GM23338 (cell line): Measurements from ENCODE around the gene CPLX1. TPM values are rescaled to one million over a fixed set of nuclear protein-coding genes. Genes with fewer than 3 reads are reported as not detected.

ENCODE experiments used
- ATAC-seq: fragments of 200-7000 bp; cut with Tn5 transposase; 3 replicates; pipeline ENCODE4 v1.9.1; 2020
- DNase-seq: peaks from one replicate; pipeline ENCODE4 v3.0.0-alpha.2; 2015; ENCODE audit warnings: low spot score
- H2AFZ ChIP-seq: fragments of 200-600 bp; sonication (generic); 2 replicates; pipeline ENCODE4 v1.8.0; 2016; ENCODE audit warnings: antibody characterized with exemption, mild to moderate bottlenecking, moderate library complexity
- H3F3A ChIP-seq: fragments of 200-600 bp; sonication (generic); replicated peaks from 2 replicates; pipeline ENCODE4 v1.8.0; 2017; ENCODE audit warnings: antibody characterized with exemption, mixed run types, low read depth
- H3K27ac ChIP-seq: fragments of 200-600 bp; sonication (generic); 2 replicates; pipeline ENCODE4 v1.6.1; 2016; ENCODE audit warnings: low read depth
- H3K27me3 ChIP-seq: fragments of 200-600 bp; sonication (generic); 2 replicates; pipeline ENCODE4 v1.8.0; 2016; ENCODE audit warnings: mild to moderate bottlenecking, mixed run types, moderate library complexity; ENCODE audit not compliant: insufficient read depth
- H3K36me3 ChIP-seq: fragments of 200-600 bp; sonication (generic); 2 replicates; pipeline ENCODE4 v1.8.0; 2016; ENCODE audit warnings: mild to moderate bottlenecking; ENCODE audit not compliant: insufficient read depth
- H3K4me1 ChIP-seq: fragments of 200-600 bp; sonication (generic); 2 replicates; pipeline ENCODE4 v1.8.0; 2016; ENCODE audit warnings: mild to moderate bottlenecking, moderate library complexity; ENCODE audit not compliant: insufficient read depth
- H3K4me2 ChIP-seq: fragments of 200-600 bp; sonication (generic); 2 replicates; pipeline ENCODE4 v1.7.1; 2017; ENCODE audit warnings: mixed run types
- H3K4me3 ChIP-seq: fragments of 200-600 bp; sonication (generic); 2 replicates; pipeline ENCODE4 v1.6.1; 2016; ENCODE audit warnings: mixed run types
- H3K79me2 ChIP-seq: fragments of 200-600 bp; sonication (generic); replicated peaks from 2 replicates; pipeline ENCODE4 v1.8.0; 2017; ENCODE audit warnings: mild to moderate bottlenecking; ENCODE audit not compliant: insufficient read depth
- H3K9me2 ChIP-seq: fragments of 200-600 bp; sonication (generic); 2 replicates; pipeline ENCODE4 v1.8.0; 2017; ENCODE audit not compliant: insufficient read depth
- H4K20me1 ChIP-seq: fragments of 200-600 bp; sonication (generic); replicated peaks from 2 replicates; pipeline ENCODE4 v1.8.0; 2017; ENCODE audit warnings: mild to moderate bottlenecking; ENCODE audit not compliant: insufficient read depth
- H3K27ac Mint-ChIP-seq: 2 replicates; pipeline ENCODE4 v1.8.0; 2020; ENCODE audit warnings: inconsistent platforms, mild to moderate bottlenecking, moderate library complexity, mixed read lengths
- H3K27me3 Mint-ChIP-seq: 3 replicates; pipeline ENCODE4 v1.8.0; 2022; ENCODE audit warnings: low read depth, mild to moderate bottlenecking, moderate library complexity, mixed read lengths, inconsistent platforms; ENCODE audit not compliant: insufficient read depth, poor library complexity
- H3K36me3 Mint-ChIP-seq: 3 replicates; pipeline ENCODE4 v1.8.0; 2021; ENCODE audit warnings: low read depth, mild to moderate bottlenecking, inconsistent platforms, moderate library complexity, mixed read lengths
- H3K4me1 Mint-ChIP-seq: 3 replicates; pipeline ENCODE4 v1.8.0; 2020; ENCODE audit warnings: mild to moderate bottlenecking, inconsistent platforms, mixed read lengths
- H3K4me3 Mint-ChIP-seq: 3 replicates; pipeline ENCODE4 v1.8.0; 2021; ENCODE audit warnings: moderate library complexity, mild to moderate bottlenecking, inconsistent platforms, mixed read lengths
- H3K9me3 Mint-ChIP-seq: 3 replicates; pipeline ENCODE4 v1.8.0; 2020; ENCODE audit warnings: moderate library complexity, mild to moderate bottlenecking, inconsistent platforms, mixed read lengths
- CREB1 ChIP-seq: fragments of 250-450 bp; sonication (Bioruptor Pico); IDR thresholded peaks from 2 replicates; pipeline ENCODE4 v1.5.0; 2020; ENCODE audit warnings: low read depth, mild to moderate bottlenecking, moderate library complexity
- EZH2phosphoT487 ChIP-seq: fragments of 200-600 bp; sonication (generic); IDR thresholded peaks from one replicate; pipeline ENCODE4 v1.8.1; 2018; ENCODE audit warnings: antibody characterized with exemption; ENCODE audit not compliant: unreplicated experiment
- JUNB ChIP-seq: IDR thresholded peaks from one replicate; pipeline ENCODE4 v1.6.1; 2016; ENCODE audit warnings: antibody characterized with exemption; ENCODE audit not compliant: unreplicated experiment
- NANOG ChIP-seq: IDR thresholded peaks from 2 replicates; pipeline ENCODE4 v1.6.1; 2016; ENCODE audit warnings: antibody characterized with exemption, borderline replicate concordance
- STAT1 ChIP-seq: IDR thresholded peaks from one replicate; pipeline ENCODE4 v1.6.1; 2016; ENCODE audit warnings: antibody characterized with exemption; ENCODE audit not compliant: unreplicated experiment
- ZNF114 ChIP-seq: fragments of 250-450 bp; sonication (Bioruptor Pico); IDR thresholded peaks from 2 replicates; pipeline ENCODE4 v1.5.0; 2020; ENCODE audit warnings: mild to moderate bottlenecking, moderate library complexity
- ZNF331 ChIP-seq: fragments of 250-450 bp; sonication (Bioruptor Pico); IDR thresholded peaks from 2 replicates; pipeline ENCODE4 v1.5.0; 2020; ENCODE audit warnings: low read depth, mild to moderate bottlenecking, moderate library complexity
- polyA plus RNA-seq: library from polyadenylated mRNA; unstranded; fragments of >200 nt; fragmentation: Nextera tagmentation; extraction: Ambion mirVana; gene quantifications from 2 replicates; pipeline ENCODE4 v1.2.1, GENCODE V29; 2016
- total RNA-seq: library from RNA; depleted of rRNA; stranded (reverse); fragments of >200 nt; shearing (Covaris generic); gene quantifications from 2 replicates; pipeline ENCODE4 v1.2.3, GENCODE V29; 2014
- TF ChIP-seq, protein P1 (sequence below), 2 experiments: fragments of 200-600 bp in 1 of 2; sonication (generic) in 1 of 2; conservative IDR thresholded peaks; 2 replicates each; pipeline versions ENCODE4 v1.5.1 to v1.6.1; 2016 to 2017; ENCODE audit warnings: antibody characterized with exemption in 2 of 2, low read depth in 2 of 2, mild to moderate bottlenecking in 2 of 2, moderate library complexity in 1 of 2
- TF ChIP-seq, protein P2 (sequence below): fragments of 250-450 bp; sonication (Bioruptor Pico); IDR thresholded peaks from 2 replicates; pipeline ENCODE4 v1.5.0; 2020; ENCODE audit warnings: mild to moderate bottlenecking, moderate library complexity

The CPLX1 gene
- total and polyA plus RNA-seq, 2 experiments from 2014 or later, result 0.86 to 0.97 TPM

DNA sequence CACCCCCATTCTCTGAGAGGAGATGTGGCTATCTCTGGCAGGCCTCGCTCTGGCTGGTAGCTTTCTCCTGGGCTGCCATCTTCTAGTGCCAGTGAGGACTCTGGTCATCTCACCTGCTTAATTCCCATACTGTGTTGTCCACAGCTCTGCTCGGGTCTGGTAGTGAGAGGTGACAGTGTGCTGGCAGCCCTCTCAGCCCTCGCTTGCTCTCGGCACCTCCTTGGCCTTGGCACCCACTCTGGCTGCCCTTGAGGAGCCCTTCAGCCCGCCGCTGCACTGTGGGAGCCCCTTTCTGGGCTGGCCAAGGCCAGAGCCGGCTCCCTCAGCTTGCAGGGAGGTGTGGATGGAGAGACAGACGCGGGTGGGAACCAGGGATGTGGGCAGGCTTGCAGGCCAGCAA, 52.7 kb downstream of the CPLX1 start:
- Histone ChIP-seq H3K27me3 (no peaks in the 10 kb centered on the region), H3F3A (peaks cover 30% of the 10 kb centered on the region), H3K9me2 (no peaks in the 10 kb centered on the region), H3K27ac (no peak overlapping the region), H3K4me1 (no peaks in the 10 kb centered on the region), H2AFZ (no peak overlapping the region), H4K20me1 (peaks cover 65% of the 10 kb centered on the region), H3K4me2 (no peak overlapping the region), H3K36me3 (peaks cover 24% of the 10 kb centered on the region), H3K79me2 (peaks cover 70% of the 10 kb centered on the region), H3K4me3 (no peak overlapping the region)
- Mint-ChIP-seq H3K27ac (no peak overlapping the region), H3K36me3 (peaks cover 72% of the 10 kb centered on the region), H3K4me3 (no peak overlapping the region), H3K4me1 (peaks cover 3% of the 10 kb centered on the region; the same call in 2 of the 3 replicates), H3K27me3 (peaks cover 7% of the 10 kb centered on the region), H3K9me3 (peaks cover 9% of the 10 kb centered on the region)
- TF ChIP-seq ZNF331 (CRISPR knock-in tag) (no peak), CREB1 (CRISPR knock-in tag) (no peak), JUNB (no peak), STAT1 (no peak), EZH2phosphoT487 (no peak), NANOG (no peak), ZNF114 (CRISPR knock-in tag) (no peak)
- TF ChIP-seq, protein P1, sequence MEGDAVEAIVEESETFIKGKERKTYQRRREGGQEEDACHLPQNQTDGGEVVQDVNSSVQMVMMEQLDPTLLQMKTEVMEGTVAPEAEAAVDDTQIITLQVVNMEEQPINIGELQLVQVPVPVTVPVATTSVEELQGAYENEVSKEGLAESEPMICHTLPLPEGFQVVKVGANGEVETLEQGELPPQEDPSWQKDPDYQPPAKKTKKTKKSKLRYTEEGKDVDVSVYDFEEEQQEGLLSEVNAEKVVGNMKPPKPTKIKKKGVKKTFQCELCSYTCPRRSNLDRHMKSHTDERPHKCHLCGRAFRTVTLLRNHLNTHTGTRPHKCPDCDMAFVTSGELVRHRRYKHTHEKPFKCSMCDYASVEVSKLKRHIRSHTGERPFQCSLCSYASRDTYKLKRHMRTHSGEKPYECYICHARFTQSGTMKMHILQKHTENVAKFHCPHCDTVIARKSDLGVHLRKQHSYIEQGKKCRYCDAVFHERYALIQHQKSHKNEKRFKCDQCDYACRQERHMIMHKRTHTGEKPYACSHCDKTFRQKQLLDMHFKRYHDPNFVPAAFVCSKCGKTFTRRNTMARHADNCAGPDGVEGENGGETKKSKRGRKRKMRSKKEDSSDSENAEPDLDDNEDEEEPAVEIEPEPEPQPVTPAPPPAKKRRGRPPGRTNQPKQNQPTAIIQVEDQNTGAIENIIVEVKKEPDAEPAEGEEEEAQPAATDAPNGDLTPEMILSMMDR (conservative IDR thresholded peaks at IDR 0.05; ENCODE audit: low read depth in 2 of 2), result no peak
- TF ChIP-seq, protein P2, sequence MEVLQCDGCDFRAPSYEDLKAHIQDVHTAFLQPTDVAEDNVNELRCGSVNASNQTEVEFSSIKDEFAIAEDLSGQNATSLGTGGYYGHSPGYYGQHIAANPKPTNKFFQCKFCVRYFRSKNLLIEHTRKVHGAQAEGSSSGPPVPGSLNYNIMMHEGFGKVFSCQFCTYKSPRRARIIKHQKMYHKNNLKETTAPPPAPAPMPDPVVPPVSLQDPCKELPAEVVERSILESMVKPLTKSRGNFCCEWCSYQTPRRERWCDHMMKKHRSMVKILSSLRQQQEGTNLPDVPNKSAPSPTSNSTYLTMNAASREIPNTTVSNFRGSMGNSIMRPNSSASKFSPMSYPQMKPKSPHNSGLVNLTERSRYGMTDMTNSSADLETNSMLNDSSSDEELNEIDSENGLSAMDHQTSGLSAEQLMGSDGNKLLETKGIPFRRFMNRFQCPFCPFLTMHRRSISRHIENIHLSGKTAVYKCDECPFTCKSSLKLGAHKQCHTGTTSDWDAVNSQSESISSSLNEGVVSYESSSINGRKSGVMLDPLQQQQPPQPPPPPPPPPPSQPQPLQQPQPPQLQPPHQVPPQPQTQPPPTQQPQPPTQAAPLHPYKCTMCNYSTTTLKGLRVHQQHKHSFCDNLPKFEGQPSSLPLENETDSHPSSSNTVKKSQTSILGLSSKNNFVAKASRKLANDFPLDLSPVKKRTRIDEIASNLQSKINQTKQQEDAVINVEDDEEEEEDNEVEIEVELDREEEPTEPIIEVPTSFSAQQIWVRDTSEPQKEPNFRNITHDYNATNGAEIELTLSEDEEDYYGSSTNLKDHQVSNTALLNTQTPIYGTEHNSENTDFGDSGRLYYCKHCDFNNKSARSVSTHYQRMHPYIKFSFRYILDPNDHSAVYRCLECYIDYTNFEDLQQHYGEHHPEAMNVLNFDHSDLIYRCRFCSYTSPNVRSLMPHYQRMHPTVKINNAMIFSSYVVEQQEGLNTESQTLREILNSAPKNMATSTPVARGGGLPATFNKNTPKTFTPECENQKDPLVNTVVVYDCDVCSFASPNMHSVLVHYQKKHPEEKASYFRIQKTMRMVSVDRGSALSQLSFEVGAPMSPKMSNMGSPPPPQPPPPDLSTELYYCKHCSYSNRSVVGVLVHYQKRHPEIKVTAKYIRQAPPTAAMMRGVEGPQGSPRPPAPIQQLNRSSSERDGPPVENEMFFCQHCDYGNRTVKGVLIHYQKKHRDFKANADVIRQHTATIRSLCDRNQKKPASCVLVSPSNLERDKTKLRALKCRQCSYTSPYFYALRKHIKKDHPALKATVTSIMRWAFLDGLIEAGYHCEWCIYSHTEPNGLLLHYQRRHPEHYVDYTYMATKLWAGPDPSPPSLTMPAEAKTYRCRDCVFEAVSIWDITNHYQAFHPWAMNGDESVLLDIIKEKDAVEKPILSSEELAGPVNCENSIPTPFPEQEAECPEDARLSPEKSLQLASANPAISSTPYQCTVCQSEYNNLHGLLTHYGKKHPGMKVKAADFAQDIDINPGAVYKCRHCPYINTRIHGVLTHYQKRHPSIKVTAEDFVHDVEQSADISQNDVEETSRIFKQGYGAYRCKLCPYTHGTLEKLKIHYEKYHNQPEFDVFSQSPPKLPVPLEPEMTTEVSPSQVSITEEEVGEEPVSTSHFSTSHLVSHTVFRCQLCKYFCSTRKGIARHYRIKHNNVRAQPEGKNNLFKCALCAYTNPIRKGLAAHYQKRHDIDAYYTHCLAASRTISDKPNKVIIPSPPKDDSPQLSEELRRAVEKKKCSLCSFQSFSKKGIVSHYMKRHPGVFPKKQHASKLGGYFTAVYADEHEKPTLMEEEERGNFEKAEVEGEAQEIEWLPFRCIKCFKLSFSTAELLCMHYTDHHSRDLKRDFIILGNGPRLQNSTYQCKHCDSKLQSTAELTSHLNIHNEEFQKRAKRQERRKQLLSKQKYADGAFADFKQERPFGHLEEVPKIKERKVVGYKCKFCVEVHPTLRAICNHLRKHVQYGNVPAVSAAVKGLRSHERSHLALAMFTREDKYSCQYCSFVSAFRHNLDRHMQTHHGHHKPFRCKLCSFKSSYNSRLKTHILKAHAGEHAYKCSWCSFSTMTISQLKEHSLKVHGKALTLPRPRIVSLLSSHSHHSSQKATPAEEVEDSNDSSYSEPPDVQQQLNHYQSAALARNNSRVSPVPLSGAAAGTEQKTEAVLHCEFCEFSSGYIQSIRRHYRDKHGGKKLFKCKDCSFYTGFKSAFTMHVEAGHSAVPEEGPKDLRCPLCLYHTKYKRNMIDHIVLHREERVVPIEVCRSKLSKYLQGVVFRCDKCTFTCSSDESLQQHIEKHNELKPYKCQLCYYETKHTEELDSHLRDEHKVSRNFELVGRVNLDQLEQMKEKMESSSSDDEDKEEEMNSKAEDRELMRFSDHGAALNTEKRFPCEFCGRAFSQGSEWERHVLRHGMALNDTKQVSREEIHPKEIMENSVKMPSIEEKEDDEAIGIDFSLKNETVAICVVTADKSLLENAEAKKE (CRISPR knock-in tag), result no peak
- ATAC-seq (no peak), DNase-seq (no peak)
